ENCODE measurements around the gene CATSPERD.

Gene CATSPERD

DNA sequence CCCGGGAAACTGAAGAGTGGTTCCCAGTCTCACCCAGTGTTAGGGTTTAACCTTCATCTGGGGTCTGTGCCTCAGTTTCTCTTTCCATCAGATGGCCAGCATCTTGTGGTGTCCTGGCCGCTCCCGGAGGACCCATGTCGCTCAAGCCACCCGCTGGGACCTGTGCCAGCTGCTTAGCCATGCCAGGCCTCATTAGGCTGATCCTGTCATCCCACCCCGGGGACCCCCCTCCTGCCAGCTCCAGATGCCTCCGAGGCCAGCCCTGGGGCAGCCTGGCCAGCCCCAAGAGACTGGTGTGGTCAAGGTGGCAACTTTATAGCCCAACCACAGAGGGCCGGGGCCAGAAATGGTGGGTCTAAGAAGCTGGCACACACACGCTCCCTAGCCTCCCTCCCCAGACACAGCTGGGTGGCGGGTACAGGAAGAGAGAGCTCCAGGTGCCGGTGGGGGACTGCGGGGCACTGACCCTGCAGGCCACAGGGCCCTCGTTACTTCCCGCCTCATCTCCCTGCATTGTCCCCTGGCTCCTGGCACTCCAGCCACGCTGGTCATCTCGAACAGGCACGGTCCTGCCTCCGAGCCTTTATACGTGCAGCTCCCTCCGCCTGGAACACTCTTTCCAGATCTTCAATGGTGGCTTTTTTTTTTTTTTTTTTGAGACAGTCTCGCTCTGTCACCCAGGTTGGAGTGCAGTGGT is 87.8 kb downstream of the CATSPERD start:
- H3K27ac ChIP-seq, result no peak overlapping the region
- no peak for TF ChIP-seq ZFX (IDR thresholded peaks at IDR 0.05; ENCODE audit: borderline replicate concordance)
- TF ChIP-seq, protein P1, sequence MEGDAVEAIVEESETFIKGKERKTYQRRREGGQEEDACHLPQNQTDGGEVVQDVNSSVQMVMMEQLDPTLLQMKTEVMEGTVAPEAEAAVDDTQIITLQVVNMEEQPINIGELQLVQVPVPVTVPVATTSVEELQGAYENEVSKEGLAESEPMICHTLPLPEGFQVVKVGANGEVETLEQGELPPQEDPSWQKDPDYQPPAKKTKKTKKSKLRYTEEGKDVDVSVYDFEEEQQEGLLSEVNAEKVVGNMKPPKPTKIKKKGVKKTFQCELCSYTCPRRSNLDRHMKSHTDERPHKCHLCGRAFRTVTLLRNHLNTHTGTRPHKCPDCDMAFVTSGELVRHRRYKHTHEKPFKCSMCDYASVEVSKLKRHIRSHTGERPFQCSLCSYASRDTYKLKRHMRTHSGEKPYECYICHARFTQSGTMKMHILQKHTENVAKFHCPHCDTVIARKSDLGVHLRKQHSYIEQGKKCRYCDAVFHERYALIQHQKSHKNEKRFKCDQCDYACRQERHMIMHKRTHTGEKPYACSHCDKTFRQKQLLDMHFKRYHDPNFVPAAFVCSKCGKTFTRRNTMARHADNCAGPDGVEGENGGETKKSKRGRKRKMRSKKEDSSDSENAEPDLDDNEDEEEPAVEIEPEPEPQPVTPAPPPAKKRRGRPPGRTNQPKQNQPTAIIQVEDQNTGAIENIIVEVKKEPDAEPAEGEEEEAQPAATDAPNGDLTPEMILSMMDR (IDR thresholded peaks at IDR 0.05), result no peak

DNA sequence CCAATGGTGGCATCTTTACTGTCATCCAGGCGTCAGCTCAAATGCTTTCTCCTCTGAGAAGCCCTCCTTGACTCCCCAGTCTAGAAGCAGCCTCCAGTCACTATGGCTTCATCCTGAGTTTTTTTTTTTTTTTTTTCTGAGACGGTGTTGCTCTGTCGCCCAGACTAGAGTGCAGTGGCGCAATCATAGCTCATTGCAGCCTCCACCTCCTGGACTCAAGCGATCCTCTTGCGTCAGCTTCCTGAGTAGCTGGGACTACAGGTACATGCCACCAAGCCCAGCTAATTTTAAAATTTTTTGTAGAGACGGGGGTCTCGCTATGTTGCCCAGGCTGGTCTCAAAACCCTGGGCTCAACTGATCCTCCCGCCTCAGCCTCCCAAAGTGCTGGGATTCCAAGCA is 88.6 kb downstream of the CATSPERD start:
- no peak for TF ChIP-seq ZFX (IDR thresholded peaks at IDR 0.05; ENCODE audit: borderline replicate concordance)
- TF ChIP-seq, protein P1 (IDR thresholded peaks at IDR 0.05), result no peak
- no peak overlapping the region for H3K27ac ChIP-seq

- H3K27ac ChIP-seq, result no peak overlapping the region
- TF ChIP-seq ZFX (IDR thresholded peaks at IDR 0.05; ENCODE audit: borderline replicate concordance), result no peak
- TF ChIP-seq, protein P1 (IDR thresholded peaks at IDR 0.05), result no peak
Measured at GRCh38 chr19:5809469-5809868, 89.0 kb downstream of the CATSPERD start.

DNA sequence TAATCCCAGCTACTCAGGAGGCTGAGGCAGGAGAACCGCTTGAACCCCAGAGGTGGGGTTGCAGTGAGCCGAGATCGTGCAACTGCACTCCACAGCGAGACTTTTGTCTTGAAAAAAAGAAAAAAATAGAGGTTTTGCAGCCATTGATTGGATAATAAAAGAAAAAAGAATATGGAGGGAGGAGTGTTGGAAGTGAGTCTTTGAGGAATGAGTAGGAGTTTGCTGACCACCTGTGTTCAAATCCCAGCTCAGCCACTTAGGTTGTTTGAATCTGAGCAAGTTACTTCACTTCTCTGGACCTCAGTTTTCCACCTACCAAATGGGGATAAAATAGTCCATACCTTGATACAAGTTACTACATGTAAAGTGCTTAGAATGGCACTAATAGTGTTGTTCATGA is 90.7 kb downstream of the CATSPERD start:
- TF ChIP-seq ZFX (IDR thresholded peaks at IDR 0.05; ENCODE audit: borderline replicate concordance), result no peak
- TF ChIP-seq, protein P1 (IDR thresholded peaks at IDR 0.05), result no peak

GRCh38 chr19:5814123-5814851 is 93.8 kb downstream of the CATSPERD start:
- TF ChIP-seq, protein P1 (IDR thresholded peaks at IDR 0.05), result no peak
- TF ChIP-seq ZFX (IDR thresholded peaks at IDR 0.05; ENCODE audit: borderline replicate concordance), result no peak
- no peak overlapping the region for H3K27ac ChIP-seq

More for the DNA sequence above, 90.7 kb downstream of the CATSPERD start:
- H3K27ac ChIP-seq, result no peak overlapping the region

- TF ChIP-seq, protein P1 (IDR thresholded peaks at IDR 0.05), result no peak
- TF ChIP-seq ZFX (IDR thresholded peaks at IDR 0.05; ENCODE audit: borderline replicate concordance), result no peak
- no peak overlapping the region for H3K27ac ChIP-seq
Measured at GRCh38 chr19:5814852-5815246, 94.4 kb downstream of the CATSPERD start.

DNA sequence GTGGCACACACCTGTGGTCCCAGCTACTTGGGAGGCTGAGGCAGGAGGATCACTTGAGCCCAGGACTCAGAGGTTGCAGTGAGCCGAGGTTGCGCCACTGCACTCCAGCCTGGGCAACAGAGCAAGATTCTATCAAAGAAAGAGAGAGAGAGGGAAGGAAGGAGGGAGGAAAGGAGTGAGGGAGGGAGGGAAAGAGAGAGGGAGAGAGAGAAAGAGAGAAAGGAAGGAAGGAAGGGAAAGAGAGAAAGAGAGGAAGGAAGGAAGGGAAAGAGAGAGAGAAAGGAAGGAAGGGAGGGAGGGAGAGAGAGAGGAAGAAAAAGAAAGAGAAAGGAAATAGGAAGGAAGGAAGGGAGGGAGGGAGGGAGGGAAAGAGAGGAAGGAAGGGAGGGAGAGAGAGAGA is 96.8 kb downstream of the CATSPERD start:
- H3K27ac ChIP-seq, result no peak overlapping the region
- TF ChIP-seq, protein P1 (IDR thresholded peaks at IDR 0.05), result no peak
- no peak for TF ChIP-seq ZFX (IDR thresholded peaks at IDR 0.05; ENCODE audit: borderline replicate concordance)
